ENCODE data around the gene DENND1B.

DNA sequence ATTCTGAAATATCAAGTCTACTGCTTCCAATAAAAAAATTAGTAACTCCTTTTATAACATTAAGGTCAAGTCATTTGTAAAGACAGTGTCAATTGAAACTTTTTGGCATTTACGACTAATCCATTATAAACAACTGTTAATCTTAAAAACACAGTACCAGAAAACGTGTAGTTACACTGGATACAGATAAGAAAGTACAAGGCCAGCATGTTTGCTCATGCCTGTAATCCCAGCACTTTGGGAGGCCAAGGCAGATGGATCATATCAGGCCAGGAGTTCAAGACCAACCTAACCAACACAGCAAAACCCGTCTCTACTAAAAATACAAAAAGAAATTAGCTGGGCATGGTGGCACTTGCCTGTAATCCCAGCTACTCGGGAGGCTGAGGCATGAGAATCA, 29.4 kb downstream of the DENND1B start:
- TF ChIP-seq, protein P1, sequence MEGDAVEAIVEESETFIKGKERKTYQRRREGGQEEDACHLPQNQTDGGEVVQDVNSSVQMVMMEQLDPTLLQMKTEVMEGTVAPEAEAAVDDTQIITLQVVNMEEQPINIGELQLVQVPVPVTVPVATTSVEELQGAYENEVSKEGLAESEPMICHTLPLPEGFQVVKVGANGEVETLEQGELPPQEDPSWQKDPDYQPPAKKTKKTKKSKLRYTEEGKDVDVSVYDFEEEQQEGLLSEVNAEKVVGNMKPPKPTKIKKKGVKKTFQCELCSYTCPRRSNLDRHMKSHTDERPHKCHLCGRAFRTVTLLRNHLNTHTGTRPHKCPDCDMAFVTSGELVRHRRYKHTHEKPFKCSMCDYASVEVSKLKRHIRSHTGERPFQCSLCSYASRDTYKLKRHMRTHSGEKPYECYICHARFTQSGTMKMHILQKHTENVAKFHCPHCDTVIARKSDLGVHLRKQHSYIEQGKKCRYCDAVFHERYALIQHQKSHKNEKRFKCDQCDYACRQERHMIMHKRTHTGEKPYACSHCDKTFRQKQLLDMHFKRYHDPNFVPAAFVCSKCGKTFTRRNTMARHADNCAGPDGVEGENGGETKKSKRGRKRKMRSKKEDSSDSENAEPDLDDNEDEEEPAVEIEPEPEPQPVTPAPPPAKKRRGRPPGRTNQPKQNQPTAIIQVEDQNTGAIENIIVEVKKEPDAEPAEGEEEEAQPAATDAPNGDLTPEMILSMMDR (IDR thresholded peaks at IDR 0.05), result no peak
- TF ChIP-seq POLR2A (IDR thresholded peaks at IDR 0.05) (no peak), POLR2AphosphoS5 (IDR thresholded peaks at IDR 0.05; ENCODE audit: insufficient read depth in 1 of 2, low read depth in 1 of 2) (no peak)
